GM18526 (cell line): ENCODE measurements around the gene PXDN.

ENCODE experiments used
- POLR2A ChIP-seq: IDR thresholded peaks from 3 replicates; pipeline ENCODE4 v1.6.1; 2011; ENCODE audit not compliant: insufficient read length; ENCODE audit errors: extremely low read depth

PXDN gene

DNA sequence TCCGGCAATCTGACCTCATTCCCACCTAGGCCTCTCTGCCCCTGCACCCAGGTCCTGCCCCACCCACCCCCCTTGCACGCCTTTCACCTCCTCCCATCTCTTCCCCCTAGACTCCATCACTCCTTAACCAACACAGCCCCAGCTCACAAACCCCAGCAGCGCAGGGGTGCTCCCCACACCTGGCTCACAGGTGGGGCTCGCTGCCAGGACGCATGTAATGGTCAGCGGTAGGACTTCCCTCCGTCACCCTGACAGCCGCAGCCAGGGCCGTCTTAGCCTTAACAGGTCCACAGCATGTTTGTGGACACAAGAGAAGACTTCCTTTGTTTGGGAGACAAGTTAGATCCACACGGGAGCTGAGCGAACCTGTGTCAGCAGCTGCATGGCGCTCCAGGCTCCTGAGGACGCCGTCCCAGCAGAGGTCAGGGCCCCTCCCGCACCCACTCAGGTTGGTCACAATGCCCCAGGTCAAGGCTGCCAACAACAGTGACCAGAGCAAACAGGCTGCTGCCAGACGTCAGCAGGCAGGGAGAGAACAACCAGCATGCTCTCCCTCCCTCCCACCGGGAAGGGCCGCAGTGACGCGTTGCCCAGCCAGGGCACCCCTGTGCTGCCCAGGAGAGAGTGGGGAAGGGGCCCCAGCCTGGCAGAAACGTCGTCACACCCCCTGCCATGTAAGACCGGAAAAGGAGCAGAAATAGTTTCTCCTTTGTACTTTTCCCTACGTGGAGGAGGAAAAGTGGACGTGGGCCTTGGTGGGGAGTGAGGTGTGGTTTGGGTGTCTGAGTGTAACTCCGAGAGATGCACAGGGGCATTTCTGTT, 68.0 kb downstream of the PXDN start:
- no peak for TF ChIP-seq POLR2A

DNA sequence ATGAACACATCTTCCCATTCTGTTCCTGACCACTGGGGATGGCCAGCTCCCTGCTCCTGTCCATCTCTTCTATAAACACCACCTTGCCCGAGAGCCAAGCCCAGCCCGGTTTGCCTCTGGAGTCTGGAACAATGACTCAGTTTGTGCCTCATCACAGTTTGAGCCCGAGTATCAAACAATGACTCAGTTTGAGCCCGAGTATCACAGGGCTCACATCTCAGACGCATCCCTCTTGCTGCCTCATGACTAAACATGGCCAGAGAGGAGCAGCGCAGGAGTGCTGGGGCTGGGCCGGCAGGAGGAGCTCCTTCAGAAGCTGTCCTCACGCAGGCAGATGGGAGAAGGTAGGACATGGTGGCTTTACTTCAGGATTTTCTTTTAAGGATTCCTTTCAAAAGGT, 68.7 kb downstream of the PXDN start:
- no peak for TF ChIP-seq POLR2A

DNA sequence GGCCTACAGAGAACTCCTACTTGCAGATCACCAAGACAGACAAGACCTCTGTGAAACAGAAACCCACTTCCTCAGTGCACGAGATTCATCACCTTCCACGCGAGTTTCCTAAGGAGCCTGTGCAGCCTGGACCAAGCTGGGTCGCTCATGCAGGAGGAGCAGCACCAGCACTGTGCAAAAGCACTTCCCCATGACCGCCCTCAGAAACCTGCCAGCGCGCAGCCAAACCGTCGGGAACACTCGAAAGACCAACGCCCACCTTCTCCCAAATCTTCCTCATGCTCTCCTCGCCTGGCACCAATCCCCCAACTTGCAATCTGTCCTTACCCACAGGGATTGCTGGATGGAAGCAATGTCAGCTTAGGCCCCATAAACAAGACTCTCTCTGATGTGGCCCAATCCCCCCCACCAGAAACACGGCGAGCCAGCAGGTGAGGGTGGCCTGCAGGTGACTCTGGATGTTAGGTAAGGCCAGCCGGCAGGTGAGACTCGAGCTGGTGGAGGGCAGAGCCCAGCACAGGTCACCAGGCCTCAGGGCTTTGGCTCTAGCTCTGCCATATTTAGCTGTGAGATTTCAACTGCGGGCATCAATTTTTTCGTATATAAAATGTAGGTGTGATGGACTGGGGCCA, 69.4 kb downstream of the PXDN start:
- no peak for TF ChIP-seq POLR2A

DNA sequence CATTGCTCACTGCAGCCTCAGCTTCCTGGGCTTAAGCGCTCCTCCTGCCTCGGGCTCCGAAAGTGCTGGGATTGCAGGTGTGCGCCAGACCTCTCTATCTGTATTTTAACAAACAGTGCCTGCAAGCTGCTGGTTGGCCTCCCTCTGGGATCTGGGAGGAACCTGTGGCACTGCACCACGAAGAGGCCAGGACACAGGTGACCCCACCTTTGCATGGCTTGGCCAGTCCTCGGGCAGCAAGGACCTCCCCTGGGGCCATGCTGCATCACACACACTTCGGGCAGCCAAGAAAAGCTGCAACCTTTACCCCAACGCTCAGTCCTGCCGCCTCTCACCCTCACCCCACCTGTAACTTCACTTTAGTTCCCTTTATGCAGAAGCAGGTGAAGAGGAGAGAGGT, 70.0 kb downstream of the PXDN start:
- no peak for TF ChIP-seq POLR2A

DNA sequence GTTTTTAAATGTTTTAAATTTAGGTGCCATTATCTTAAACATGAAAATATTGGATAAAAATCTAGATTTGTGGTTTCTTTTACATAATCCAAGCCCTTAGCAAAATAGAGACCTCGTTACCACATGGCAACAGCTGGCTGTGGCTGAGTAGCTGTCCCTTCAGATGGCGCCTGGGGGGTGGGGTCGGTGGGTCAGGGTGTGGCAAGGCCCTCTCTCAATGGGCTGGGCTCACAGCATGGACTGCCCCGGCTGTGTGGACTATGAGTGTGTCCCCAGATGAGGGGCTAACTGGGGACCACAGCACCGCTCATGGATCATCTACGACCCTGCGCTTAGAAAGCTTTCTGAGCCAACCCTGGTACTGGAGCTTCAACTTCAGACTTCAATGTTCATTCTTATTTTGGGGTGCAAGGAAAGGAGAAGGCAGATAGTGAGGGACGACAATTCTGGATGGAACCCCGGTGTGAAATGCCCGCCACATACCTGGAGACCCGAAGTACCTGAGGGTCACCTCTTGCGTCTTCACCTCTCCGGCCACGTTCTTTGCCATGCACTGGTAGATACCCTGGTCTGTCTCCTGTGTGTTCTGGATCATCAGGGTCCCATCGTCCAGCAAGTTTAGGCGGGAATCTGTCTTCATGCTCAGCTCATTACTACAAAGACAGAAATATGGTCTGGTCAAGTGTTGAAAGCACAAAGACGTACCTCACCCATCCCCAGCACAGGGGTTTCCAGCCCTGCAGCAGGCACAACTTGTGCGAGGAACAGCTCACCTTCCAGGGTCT, 71.0 kb downstream of the PXDN start:
- TF ChIP-seq POLR2A, result no peak

DNA sequence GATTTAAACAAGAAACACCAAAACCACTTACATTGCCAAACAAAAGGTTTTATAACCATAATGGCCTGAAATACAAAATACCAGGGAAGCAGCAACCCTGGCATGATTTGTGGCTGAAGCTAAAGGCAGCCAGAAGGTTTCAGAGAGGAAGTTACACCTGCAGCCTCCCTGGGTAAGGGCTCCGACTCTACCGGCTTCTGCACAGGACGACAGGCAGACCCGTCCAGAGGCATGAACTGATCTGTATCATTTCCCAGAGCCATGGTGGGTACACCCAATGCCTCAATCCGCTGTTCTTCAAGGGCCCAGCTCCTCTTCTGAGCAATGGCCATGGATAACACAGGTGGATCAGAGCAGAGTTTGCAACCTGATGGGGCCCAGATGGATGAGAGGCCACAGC, 71.6 kb downstream of the PXDN start:
- TF ChIP-seq POLR2A, result no peak

DNA sequence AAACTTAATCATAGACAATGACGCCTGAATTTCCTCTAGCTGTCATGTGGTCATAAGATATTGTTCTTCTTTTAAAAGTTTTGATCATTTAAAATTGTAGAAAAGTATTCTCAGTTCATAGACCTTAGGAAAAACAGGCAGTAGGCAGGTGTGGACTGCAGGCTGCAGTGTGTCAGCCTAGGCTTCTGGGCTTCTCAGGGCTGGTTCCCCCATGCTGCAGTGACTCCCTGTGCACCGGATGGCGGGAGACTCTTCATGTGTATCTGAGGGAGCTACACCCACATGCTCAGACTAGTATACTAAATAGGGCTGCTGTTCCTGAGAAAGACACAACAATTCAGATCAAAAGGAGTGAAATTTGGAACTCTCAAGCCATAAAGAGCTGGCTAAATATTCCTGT, 72.4 kb downstream of the PXDN start:
- no peak for TF ChIP-seq POLR2A

DNA sequence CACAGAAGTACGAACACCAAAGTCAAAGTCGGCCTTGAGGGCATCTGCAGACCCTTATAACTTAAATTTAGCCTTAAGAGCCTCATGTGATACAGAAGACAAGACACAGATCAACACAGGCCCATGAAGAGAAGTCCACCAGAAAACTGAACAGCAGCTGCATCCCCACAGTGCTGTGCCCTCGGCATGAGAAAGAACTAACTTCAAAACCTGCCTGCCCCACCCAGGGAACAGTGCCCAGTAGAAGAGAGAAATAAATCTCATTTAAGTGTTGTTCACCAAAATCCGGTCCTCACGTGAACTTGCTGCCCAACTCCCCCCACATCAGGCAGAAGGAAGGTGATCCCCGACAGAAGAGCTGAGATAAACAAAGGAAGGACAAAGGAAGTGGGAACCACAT, 73.7 kb downstream of the PXDN start:
- no peak for TF ChIP-seq POLR2A

DNA sequence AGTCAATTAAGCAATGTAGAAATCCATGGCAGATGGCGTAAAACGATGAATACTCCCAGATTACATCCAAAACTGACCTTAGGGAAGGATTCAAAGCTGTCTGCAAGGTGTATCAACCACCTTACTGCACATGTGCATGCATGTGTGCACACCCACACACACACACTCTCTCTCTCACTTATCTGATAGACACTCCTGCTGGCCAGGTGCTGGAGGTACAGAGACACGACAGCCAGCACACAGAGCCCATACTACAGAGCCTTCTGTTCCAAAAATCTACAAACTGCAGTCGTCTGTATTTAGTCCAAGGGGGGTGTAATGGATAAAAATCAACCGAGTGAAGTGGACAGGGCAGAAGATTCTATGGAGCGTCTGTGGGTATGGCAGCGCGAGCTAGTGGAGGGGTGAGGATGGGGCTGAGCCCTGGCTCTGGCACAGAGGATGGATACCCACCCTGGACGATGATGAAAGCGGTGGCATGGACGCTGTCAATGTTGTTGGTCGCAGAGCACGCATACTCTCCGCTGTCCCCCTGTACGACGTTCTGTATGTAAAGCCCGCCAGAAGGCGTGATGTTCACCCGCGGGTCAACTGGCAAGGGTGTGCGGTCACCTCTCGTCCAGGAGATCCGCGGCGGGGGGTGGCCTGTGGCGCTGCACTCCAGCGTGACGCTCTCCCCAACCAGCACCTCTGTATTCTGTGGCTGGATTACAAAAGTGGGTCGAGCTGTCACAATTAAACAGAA, 78.4 kb downstream of the PXDN start:
- no peak for TF ChIP-seq POLR2A

DNA sequence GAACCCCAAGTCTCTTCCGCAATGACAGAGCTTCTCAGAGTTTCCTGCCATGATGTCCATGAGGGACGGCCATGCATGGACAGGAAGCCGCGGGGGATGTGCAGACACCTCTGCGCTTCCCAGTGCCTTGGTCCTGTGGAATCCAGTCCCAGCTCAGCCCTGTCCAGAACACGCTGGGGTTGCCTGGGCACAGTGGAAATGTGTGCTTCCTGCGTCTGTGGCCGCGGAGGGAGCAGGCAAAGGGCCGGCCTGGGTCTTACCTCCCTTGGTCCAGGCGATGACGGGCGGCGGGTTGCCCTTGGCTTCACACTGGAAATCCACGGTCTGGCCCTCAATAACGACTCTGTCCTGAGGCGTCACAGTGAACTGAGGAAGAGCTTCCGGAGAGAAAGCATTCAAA, 79.6 kb downstream of the PXDN start:
- no peak for TF ChIP-seq POLR2A

DNA sequence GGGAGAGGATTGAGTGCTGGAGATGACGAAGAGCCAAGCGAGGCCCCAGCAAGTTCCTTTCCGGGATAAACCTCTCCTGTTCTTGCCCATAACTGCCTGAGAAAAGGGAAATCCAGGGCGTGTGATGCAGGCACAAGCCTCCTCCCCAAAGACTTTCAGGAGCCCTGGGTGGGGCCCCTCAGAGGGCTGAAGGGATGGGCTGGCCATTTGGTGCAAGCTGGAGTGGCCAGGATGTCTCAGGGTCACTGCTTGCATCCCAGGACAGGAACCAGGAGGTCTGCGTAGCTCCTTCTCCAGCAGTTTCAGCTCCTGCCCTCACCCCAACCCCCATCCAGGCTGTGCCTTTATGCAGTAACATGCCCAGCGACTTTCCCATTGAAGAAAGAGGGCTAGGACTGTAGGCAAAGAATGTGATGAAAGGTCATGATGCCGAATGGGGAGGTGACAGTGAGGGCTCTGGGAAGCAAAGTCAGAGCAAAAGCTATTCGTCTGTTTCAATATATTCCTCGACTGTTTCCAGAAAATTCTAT, 80.2 kb downstream of the PXDN start:
- no peak for TF ChIP-seq POLR2A

DNA sequence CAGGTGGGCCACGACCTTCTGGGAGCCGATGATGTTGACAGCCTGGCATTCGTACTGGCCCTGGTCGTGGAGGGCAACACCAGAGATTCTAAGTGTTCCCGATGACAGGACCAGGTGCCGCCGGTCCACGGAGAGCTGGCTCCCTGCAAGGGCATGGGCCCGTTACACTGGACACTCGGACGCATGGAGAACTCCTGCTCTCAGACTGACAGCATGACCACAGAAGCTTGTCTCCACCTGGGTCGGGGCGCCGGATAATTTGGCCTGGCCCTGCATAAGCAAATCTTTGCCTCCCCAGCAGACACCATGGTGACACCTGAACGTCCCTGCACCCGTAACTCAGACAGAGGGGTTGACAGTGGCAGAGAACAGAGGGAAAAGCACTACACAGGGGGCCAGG, 80.7 kb downstream of the PXDN start:
- no peak for TF ChIP-seq POLR2A

DNA sequence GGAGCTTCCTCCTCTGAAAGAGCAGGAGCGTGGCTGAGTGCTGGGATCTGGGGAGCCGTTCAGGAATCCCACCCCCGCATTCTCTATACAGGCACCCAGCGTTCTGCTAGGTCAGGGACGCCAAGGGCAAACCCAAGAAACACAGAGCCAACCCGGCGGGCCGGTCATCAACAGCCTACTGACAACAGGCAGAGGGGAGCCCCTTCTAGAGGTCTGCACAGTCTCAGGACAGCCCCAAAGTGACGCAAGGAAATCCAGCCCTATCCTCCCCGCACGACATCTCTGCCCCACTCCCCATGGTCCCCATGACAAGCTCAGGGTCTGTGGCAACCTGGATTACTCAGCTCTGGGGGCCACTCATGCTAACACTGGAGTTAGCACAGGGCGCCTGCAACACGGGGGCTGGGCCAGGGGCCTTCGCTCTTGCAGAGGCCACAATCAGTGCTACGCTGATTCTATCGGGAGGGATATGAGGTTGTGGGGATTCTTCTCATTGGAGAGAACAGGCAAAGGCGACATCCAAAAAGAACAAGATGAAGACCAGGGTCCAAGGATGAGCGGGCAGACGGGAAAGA, 81.6 kb downstream of the PXDN start:
- no peak for TF ChIP-seq POLR2A

DNA sequence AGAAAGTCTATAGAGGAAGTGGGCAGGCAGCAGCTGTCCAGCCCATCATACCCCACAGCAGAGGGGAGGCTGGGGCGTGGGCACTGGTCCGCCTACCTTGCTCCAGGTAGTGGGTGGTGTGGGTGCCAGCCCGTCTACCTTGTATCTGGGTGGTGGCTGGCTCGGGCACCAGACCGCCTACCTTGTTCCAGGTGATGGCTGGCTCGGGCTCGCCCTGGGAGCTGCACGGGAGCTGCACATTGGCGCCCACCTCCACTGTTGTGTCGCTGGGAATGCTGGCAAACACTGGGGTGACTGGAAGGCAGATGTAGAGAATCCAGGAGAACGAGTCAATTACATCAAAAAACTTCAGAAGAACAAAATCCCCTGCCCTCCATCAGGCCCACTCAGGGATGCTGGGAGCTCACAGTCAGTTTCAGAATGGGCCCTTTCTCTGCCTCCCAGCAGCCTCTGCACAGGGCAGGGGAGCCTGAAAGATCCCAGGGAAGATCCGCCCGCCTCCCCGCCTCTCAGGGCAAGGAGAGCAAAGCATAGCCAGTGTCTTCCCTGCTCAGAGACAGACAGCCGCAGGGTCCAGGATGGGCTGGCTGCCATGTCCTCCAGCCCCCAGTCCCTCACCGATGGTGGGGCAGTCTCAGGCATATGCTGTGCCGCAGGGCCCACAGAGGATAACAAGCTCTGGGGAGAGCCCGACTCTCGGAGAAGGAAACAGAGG, 82.3 kb downstream of the PXDN start:
- TF ChIP-seq POLR2A, result no peak
